Neural crest cell (in vitro differentiated cells): ENCODE results near the gene APOC3. TPM values are rescaled to one million over a fixed set of nuclear protein-coding genes. Genes with fewer than 3 reads are reported as not detected.

Experiments used
- DNase-seq: peaks from one replicate; pipeline ENCODE4 v3.0.0; 2021; ENCODE audit warnings: low read depth, mixed read lengths, low spot score
- H3K27ac Mint-ChIP-seq: one replicate; pipeline ENCODE4 v1.8.0; 2021; ENCODE audit warnings: mild to moderate bottlenecking, mixed read lengths; ENCODE audit not compliant: unreplicated experiment
- H3K27me3 Mint-ChIP-seq: 2 replicates; pipeline ENCODE4 v1.8.0; 2021; ENCODE audit warnings: low read depth, mild to moderate bottlenecking, mixed read lengths
- H3K36me3 Mint-ChIP-seq: 2 replicates; pipeline ENCODE4 v1.8.0; 2021; ENCODE audit warnings: low read depth, mild to moderate bottlenecking, mixed read lengths
- H3K4me1 Mint-ChIP-seq: 2 replicates; pipeline ENCODE4 v1.8.0; 2021; ENCODE audit warnings: mixed read lengths
- H3K4me3 Mint-ChIP-seq: one replicate; pipeline ENCODE4 v1.8.0; 2021; ENCODE audit warnings: mild to moderate bottlenecking, mixed read lengths
- H3K9me3 Mint-ChIP-seq: 2 replicates; pipeline ENCODE4 v1.8.0; 2021; ENCODE audit warnings: mixed read lengths
- CTCF ChIP-seq: fragments of 200-600 bp; sonication (generic); conservative IDR thresholded peaks from 2 replicates; pipeline ENCODE4 v1.5.0; 2021; ENCODE audit warnings: antibody characterized with exemption, mild to moderate bottlenecking
- total RNA-seq: library from RNA; stranded (reverse); gene quantifications from 2 replicates; pipeline ENCODE4 v1.2.1, GENCODE V29; 2021

The APOC3 gene
- total RNA-seq, 1 donor from 2014 or later: not detected

GRCh38 chr11:116787786-116788486 is 41.8 kb upstream of the APOC3 start, which contains the start of gene ZPR1:
Gene ZPR1, minus strand, starts transcription at chr11:116788023. Its CDS starts 33 bp downstream, at chr11:116787990.
- peaks cover 7% of the 10 kb centered on the region for H3K27me3 Mint-ChIP-seq
- no peak for TF ChIP-seq CTCF
- peaks cover 28% of the 10 kb centered on the region for H3K4me1 Mint-ChIP-seq
- DNase-seq: peak; percentile 60
- peak within 1 kb of the TSS; percentile 95 for H3K27ac Mint-ChIP-seq
- no peaks in the 10 kb centered on the region for H3K9me3 Mint-ChIP-seq
- H3K4me3 Mint-ChIP-seq: peak within 1 kb of the TSS; percentile 100
- peaks cover 6% of the 10 kb centered on the region for H3K36me3 Mint-ChIP-seq

- DNase-seq: no peak
- H3K9me3 Mint-ChIP-seq: no peaks in the 10 kb centered on the region
- H3K27me3 Mint-ChIP-seq: peaks cover 7% of the 10 kb centered on the region
- no peak for TF ChIP-seq CTCF
- peaks cover 6% of the 10 kb centered on the region for H3K36me3 Mint-ChIP-seq
- H3K4me3 Mint-ChIP-seq: peak overlapping the region; percentile 100
- peaks cover 31% of the 10 kb centered on the region for H3K4me1 Mint-ChIP-seq
- peak overlapping the region; percentile 95 for H3K27ac Mint-ChIP-seq
Measured at GRCh38 chr11:116788534-116788933, 41.2 kb upstream of the APOC3 start.

GRCh38 chr11:116788975-116789374 is 40.7 kb upstream of the APOC3 start:
- no peak for TF ChIP-seq CTCF
- no peak for DNase-seq
- Mint-ChIP-seq H3K27ac (no peak overlapping the region), H3K4me3 (peak overlapping the region; percentile 100), H3K9me3 (no peaks in the 10 kb centered on the region), H3K27me3 (peaks cover 7% of the 10 kb centered on the region), H3K4me1 (peaks cover 31% of the 10 kb centered on the region), H3K36me3 (peaks cover 6% of the 10 kb centered on the region)

- Mint-ChIP-seq H3K4me1 (peaks cover 31% of the 10 kb centered on the region), H3K27me3 (peaks cover 7% of the 10 kb centered on the region), H3K9me3 (no peaks in the 10 kb centered on the region), H3K36me3 (peaks cover 1% of the 10 kb centered on the region), H3K4me3 (peak overlapping the region; percentile 86), H3K27ac (no peak overlapping the region)
- TF ChIP-seq CTCF: no peak
- no peak for DNase-seq
Measured at GRCh38 chr11:116790167-116791001, 39.3 kb upstream of the APOC3 start.

- peak overlapping the region; percentile 86 for H3K4me3 Mint-ChIP-seq
Measured at GRCh38 chr11:116791002-116791812, 38.5 kb upstream of the APOC3 start.

More at GRCh38 chr11:116791002-116791812, 38.5 kb upstream of the APOC3 start:
- peak; percentile 91 for DNase-seq
- H3K4me1 Mint-ChIP-seq: peaks cover 31% of the 10 kb centered on the region
- peaks cover 7% of the 10 kb centered on the region for H3K27me3 Mint-ChIP-seq
- no peaks in the 10 kb centered on the region for H3K9me3 Mint-ChIP-seq
- no peaks in the 10 kb centered on the region for H3K36me3 Mint-ChIP-seq
- no peak overlapping the region for H3K27ac Mint-ChIP-seq
- TF ChIP-seq CTCF: peak; percentile 91
